ES-I3 (cell line): ENCODE data around the gene CFAP57.
"Not testable (repeated sequence)": the region's sequence is repeated elsewhere in the genome, so short reads cannot be mapped to it uniquely, and the experiment has no call there.

Experiments
- H3K36me3 ChIP-seq: 2 replicates; pipeline ENCODE4 v1.6.1; 2013; ENCODE audit warnings: mild to moderate bottlenecking, low read length, control low read depth, moderate library complexity; ENCODE audit not compliant: insufficient read depth
- H3K4me1 ChIP-seq: 2 replicates; pipeline ENCODE4 v1.6.1; 2013; ENCODE audit warnings: mild to moderate bottlenecking, control low read depth, low read length; ENCODE audit not compliant: insufficient read depth
- H3K9ac ChIP-seq: 2 replicates; pipeline ENCODE4 v1.6.1; 2013; ENCODE audit warnings: low read depth, mild to moderate bottlenecking, low read length, moderate library complexity
- H3K9me3 ChIP-seq: 2 replicates; pipeline ENCODE4 v1.6.1; 2013; ENCODE audit warnings: mild to moderate bottlenecking, low read length, moderate library complexity; ENCODE audit not compliant: control insufficient read depth, insufficient read depth

Gene CFAP57

GRCh38 chr1:43197343-43198127, 25.4 kb downstream of the CFAP57 start:
- Histone ChIP-seq H3K9me3 (no peaks in the 10 kb centered on the region; the same call in none of the 2 replicates), H3K36me3 (no peaks in the 10 kb centered on the region), H3K9ac (no peak overlapping the region), H3K4me1 (0 out of 2 replicates have a peak, but pooled peaks cover 6% of the 10 kb centered on the region)

- H3K36me3 ChIP-seq = no peaks in the 10 kb centered on the region
- H3K9me3 ChIP-seq = no peaks in the 10 kb centered on the region; the same call in 1 of the 2 replicates
- 0 out of 2 replicates have a peak, but pooled peaks cover 6% of the 10 kb centered on the region for H3K4me1 ChIP-seq
- no peak overlapping the region for H3K9ac ChIP-seq
Measured at GRCh38 chr1:43199093-43199726, 27.1 kb downstream of the CFAP57 start.

DNA sequence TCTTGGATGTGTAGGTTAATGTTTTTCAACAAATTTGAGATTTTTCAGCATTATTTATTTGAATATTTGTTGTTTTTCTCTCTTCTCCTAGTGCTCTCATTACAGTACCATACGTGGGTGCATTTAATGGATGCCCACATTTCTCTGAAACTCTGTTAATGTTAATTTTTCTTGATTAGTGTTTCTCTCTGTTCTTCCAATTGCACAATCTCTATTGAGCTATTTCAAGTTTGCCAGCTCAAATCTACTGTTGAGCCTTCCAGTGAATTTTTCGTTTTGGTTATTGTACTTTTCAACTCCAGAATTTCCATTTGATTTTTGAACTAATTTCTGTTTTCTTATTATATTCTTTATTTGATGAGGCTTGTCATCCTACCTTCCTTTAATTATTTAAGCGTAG, 31.7 kb downstream of the CFAP57 start:
- H3K4me1 ChIP-seq = peaks cover 35% of the 10 kb centered on the region
- no peak overlapping the region for H3K9ac ChIP-seq
- H3K36me3 ChIP-seq = no peaks in the 10 kb centered on the region
- no peaks in the 10 kb centered on the region for H3K9me3 ChIP-seq

DNA sequence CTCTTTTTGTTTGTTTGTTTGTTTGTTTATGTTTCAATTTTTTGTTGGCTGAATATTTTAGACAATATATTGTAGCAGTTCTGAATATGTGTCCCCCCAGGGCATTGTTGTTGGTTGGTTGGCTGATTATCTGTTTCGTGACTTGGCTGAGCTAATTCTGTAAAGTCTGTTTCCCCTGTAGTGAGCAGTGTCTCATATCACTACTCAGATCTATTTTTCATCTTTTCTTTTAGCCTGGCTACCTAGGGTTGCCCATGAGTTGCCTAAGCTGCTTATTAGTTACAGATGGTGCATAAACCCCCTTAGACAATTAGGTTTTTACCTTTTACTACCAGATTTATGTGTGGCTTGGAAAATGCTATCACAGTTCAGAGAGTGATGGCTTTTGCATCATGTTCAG, 32.3 kb downstream of the CFAP57 start:
- H3K4me1 ChIP-seq = peaks cover 30% of the 10 kb centered on the region
- H3K9me3 ChIP-seq = no peaks in the 10 kb centered on the region
- no peak overlapping the region for H3K9ac ChIP-seq
- no peaks in the 10 kb centered on the region for H3K36me3 ChIP-seq

GRCh38 chr1:43205671-43206070, 33.5 kb downstream of the CFAP57 start:
- H3K4me1 ChIP-seq = peaks cover 35% of the 10 kb centered on the region
- H3K36me3 ChIP-seq = no peaks in the 10 kb centered on the region
- H3K9me3 ChIP-seq = no peaks in the 10 kb centered on the region
- H3K9ac ChIP-seq = no peak overlapping the region

DNA sequence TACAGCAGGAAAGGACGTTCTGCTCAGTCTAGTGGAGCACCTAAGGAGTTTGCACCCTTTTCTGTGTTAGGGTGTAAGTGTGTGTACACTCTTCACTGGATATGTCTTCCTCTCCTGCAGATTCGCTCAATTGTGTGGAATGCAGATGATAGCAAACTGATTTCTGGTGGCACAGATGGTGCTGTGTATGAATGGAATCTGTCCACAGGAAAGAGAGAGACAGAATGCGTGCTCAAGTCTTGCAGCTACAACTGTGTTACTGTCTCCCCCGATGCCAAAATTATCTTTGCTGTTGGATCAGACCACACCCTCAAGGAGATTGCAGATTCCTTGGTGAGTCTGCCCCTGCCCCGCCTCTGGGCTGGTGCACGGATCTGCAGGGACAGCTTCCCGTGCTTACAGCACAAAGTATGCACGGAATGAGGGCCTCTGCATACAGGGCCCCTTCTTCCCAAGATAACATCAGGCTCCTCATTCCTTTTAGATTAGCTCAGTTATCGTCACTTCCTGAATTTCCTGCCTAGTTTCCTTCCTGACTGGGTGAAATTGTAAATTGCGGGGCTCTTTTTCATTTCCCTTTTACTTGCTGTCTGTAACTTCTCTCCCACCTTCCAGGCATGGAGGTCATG, 34.6 kb downstream of the CFAP57 start:
- Histone ChIP-seq H3K36me3 (no peaks in the 10 kb centered on the region), H3K9ac (peak overlapping the region; percentile 35), H3K4me1 (peaks cover 35% of the 10 kb centered on the region), H3K9me3 (no peaks in the 10 kb centered on the region)

DNA sequence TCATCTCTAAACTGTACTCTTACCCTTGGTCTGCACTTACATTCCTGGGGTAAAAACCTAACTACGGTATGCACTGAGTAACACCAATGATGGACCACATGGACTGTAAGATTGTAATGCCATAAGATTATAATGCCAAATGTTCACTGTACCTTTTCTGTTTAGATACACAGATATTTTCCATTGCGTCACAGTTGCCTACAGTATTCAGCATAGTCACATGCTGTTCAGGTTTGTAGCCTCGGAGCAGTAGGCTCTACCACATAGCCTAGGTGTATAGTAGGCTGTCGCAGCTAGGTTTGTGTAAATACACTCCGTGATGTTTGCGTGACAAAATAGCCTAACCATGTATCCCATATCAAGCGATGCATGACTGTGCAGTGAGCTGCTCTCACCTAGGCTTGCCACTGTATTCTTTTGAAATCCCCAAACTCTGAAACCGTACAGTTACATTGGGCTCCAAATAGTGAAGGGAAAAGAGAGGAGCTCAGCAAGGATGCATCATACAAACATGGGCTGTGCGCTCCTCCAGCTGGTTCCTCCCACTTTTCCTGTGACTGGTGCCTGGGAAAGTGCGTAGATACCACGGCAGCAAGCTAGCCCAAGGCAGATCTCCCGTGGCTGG, 35.2 kb downstream of the CFAP57 start:
- Histone ChIP-seq H3K9ac (peak overlapping the region; percentile 35), H3K9me3 (no peaks in the 10 kb centered on the region), H3K4me1 (peaks cover 35% of the 10 kb centered on the region), H3K36me3 (no peaks in the 10 kb centered on the region)

DNA sequence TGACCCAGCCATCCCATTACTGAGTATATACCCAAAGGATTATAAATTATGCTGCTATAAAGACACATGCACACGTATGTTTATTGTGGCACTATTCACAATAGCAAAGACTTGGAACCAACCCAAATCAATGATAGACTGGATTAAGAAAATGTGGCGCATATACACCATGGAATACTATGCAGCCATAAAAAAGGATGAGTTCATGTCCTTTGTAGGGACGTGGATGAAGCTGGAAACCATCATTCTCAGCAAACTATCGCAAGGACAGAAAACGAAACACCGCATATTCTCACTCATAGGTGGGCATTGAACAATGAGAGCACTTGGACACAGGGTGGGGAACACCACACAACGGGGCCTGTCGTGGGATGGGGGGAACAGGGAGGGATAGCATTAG, 36.1 kb downstream of the CFAP57 start:
- not testable (repeated sequence) for H3K36me3 ChIP-seq, H3K9me3 ChIP-seq, H3K9ac ChIP-seq
- peaks cover 35% of the 10 kb centered on the region for H3K4me1 ChIP-seq

DNA sequence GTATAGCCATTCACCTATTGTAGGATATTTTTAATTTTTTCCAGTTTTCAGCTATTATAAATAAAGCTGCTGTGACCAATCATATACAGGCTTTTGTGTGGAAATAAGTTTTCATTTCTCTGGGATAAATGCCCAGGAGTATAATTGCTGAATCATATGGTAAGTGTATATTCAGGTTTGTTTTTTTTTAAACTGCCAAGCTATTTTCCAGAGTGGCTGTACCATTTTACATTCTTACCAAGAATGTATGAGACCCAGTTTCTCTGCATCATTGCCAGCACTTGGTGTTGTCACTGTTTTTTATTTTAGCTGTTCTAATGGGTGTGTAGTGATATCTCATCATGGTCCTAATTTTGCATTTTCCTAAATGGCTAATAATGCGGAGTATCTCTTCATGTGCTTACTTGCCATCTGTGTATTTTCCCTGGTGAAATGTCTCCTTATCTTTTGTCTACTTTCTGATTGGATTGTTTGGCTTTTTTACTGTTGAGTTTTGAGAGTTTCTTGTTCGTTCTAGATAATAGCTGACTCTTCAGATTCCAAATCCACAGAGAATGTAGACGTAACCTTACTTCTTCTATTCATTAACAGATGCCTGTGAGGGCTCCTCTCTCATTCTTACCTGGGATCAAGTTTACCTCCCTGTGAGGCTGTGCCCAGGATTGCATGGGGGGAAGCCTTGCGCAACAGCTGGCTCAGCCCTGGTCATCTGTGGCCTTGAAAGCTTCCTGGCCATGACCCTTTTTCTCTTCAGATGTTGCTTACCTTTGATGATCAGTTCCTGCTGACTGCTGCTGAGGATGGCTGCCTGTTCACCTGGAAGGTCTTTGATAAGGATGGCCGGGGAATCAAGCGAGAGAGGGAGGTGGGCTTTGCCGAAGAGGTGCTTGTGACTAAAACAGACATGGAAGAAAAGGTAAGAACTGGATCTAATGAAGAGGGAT, 42.6 kb downstream of the CFAP57 start:
- Histone ChIP-seq H3K9me3 (no peaks in the 10 kb centered on the region), H3K4me1 (peaks cover 11% of the 10 kb centered on the region), H3K36me3 (no peaks in the 10 kb centered on the region), H3K9ac (no peak overlapping the region)

DNA sequence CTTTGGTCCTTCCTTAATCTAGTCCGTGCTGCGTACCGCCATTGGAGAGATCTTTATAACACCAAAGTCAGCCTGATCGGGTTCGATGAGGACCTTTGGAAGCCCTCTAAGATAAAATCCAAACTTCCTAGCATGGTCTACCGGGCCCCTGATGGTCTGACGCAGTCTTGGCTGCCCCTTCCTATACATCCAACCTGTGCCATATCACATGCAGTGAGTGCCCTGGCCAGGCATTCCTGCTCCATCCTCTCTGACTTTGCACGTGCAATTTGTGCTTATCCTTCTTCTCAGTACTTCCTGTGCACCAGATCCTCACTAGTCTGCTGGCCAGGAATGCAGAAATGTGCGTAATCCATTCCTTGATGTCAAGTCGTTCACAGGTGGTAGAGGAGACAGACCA, 45.6 kb downstream of the CFAP57 start:
- no peak overlapping the region for H3K9ac ChIP-seq
- H3K36me3 ChIP-seq = no peaks in the 10 kb centered on the region
- H3K9me3 ChIP-seq = no peaks in the 10 kb centered on the region
- peaks cover 5% of the 10 kb centered on the region; the same call in 1 of the 2 replicates for H3K4me1 ChIP-seq

GRCh38 chr1:43220905-43221778, 49.0 kb downstream of the CFAP57 start:
- no peaks in the 10 kb centered on the region; the same call in 1 of the 2 replicates for H3K4me1 ChIP-seq
- H3K9me3 ChIP-seq = no peaks in the 10 kb centered on the region
- no peak overlapping the region for H3K9ac ChIP-seq
- H3K36me3 ChIP-seq = no peaks in the 10 kb centered on the region

DNA sequence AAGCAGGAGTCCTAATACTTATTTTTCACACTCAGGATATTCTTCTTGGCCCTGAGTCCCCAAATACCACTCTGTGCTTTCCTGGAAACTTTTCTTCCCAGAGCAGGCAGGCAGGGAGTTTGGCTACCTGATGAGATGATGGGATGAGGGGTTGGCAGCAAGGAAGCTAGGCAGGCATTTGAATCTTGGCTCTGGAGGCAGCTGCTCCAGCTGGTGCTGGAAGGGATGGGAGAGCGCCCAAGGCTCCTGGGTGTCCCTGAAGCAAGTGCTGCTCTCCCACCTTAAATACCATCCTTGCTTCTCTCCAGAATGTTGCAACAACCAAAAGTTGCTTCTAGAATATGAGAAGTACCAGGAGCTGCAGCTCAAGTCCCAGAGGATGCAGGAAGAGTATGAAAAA, 49.7 kb downstream of the CFAP57 start:
- no peaks in the 10 kb centered on the region for H3K9me3 ChIP-seq
- no peak overlapping the region for H3K9ac ChIP-seq
- no peaks in the 10 kb centered on the region for H3K4me1 ChIP-seq
- H3K36me3 ChIP-seq = no peaks in the 10 kb centered on the region

DNA sequence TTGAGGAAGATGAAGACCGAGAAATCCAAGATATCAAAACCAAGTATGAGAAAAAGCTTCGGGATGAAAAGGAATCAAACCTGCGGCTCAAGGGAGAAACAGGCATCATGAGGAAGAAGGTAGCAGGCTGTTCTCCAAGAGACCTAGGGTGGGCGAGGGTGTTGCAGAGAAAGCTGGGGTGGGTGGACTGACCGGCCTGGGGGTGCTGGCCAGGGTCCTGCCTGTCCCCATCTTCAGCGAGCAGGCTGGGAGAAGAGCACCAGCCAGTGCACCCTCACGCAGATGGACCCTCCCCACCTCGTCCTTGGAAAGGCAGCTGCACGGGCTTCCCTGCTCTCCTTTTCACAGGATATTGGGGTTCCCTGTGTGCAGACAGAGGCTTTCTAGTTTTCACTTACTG, 50.7 kb downstream of the CFAP57 start:
- no peak overlapping the region for H3K9ac ChIP-seq
- peaks cover 8% of the 10 kb centered on the region for H3K4me1 ChIP-seq
- no peaks in the 10 kb centered on the region for H3K36me3 ChIP-seq
- H3K9me3 ChIP-seq = no peaks in the 10 kb centered on the region
